Fibroblast of lung (primary cell): Measurements from ENCODE around the gene COL26A1. TPM values are rescaled to one million over a fixed set of nuclear protein-coding genes. Genes with fewer than 3 reads are reported as not detected.
"Not testable (repeated sequence)": the region's sequence is repeated elsewhere in the genome, so short reads cannot be mapped to it uniquely, and the experiment has no call there.

Experiments used
- DNase-seq, 2 donors: peaks; one replicate each; pipeline versions ENCODE4 v3.0.0 to v3.0.0-alpha.2; 2010; ENCODE audit warnings: low read depth in 2 of 2
- H2AFZ ChIP-seq: 2 replicates; pipeline ENCODE4 v1.5.1; 2012; ENCODE audit warnings: low read length, control low read depth, inconsistent platforms
- H3K27ac ChIP-seq: 2 replicates; pipeline ENCODE4 v1.5.1; 2011; ENCODE audit warnings: low read length, control low read depth; ENCODE audit not compliant: insufficient read depth
- H3K27me3 ChIP-seq: 2 replicates; pipeline ENCODE4 v1.5.1; 2011; ENCODE audit warnings: mild to moderate bottlenecking, low read length; ENCODE audit not compliant: control insufficient read depth, insufficient read depth
- H3K36me3 ChIP-seq: 2 replicates; pipeline ENCODE4 v1.5.1; 2011; ENCODE audit warnings: low read length; ENCODE audit not compliant: control insufficient read depth, insufficient read depth
- H3K4me1 ChIP-seq: 2 replicates; pipeline ENCODE4 v1.5.1; 2011; ENCODE audit warnings: low read length; ENCODE audit not compliant: control insufficient read depth, insufficient read depth; ENCODE audit errors: extremely low read depth
- H3K4me2 ChIP-seq: 2 replicates; pipeline ENCODE4 v1.5.1; 2011; ENCODE audit warnings: low read length, control low read depth; ENCODE audit not compliant: insufficient read depth; ENCODE audit errors: extremely low read depth
- H3K4me3 ChIP-seq, 4 experiments: fragments of 200-600 bp in 1 of 4; sonication (generic) in 1 of 4; replicated peaks in 1 of 4; 2 replicates each; pipeline ENCODE4 v1.5.1; 2011 to 2016; ENCODE audit warnings: low read length in 4 of 4, low read depth in 3 of 4, mild to moderate bottlenecking in 3 of 4, control low read depth in 2 of 4, inconsistent platforms in 1 of 4, mixed read lengths in 1 of 4; ENCODE audit not compliant: insufficient read depth in 1 of 4; ENCODE audit errors: control extremely low read depth in 1 of 4
- H3K79me2 ChIP-seq: 2 replicates; pipeline ENCODE4 v1.5.1; 2012; ENCODE audit warnings: mild to moderate bottlenecking, low read length, inconsistent platforms; ENCODE audit not compliant: control insufficient read depth, insufficient read depth
- H3K9ac ChIP-seq: 2 replicates; pipeline ENCODE4 v1.5.1; 2011; ENCODE audit warnings: mild to moderate bottlenecking, low read length, control low read depth; ENCODE audit not compliant: insufficient read depth
- H3K9me3 ChIP-seq: 2 replicates; pipeline ENCODE4 v1.5.1; 2012; ENCODE audit warnings: low read depth, low read length; ENCODE audit not compliant: control insufficient read depth, insufficient read depth
- H4K20me1 ChIP-seq: 2 replicates; pipeline ENCODE4 v1.5.1; 2011; ENCODE audit warnings: low read length; ENCODE audit not compliant: control insufficient read depth, insufficient read depth; ENCODE audit errors: extremely low read depth
- EZH2 ChIP-seq: IDR thresholded peaks from 2 replicates; pipeline ENCODE4 v1.5.1; 2012; ENCODE audit warnings: low read length, control low read depth, mild to moderate bottlenecking; ENCODE audit errors: missing control alignments
- polyA plus RNA-seq, 2 donors: library from polyadenylated mRNA; depleted of rRNA in 1 of 2; stranded (reverse) in 1 of 2; unstranded in 1 of 2; fragments of >200 nt; gene quantifications; 2 replicates each; pipeline ENCODE4 v1.2.1, GENCODE V29; 2011 to 2012; ENCODE audit warnings: missing spikeins in 1 of 2
- total RNA-seq: library from RNA; depleted of rRNA; stranded (reverse); fragments of >200 nt; gene quantifications from 2 replicates; pipeline ENCODE4 v1.2.1, GENCODE V29; 2014
- TF ChIP-seq, protein P1 (sequence below), 2 donors: IDR thresholded peaks in 1 of 2; conservative IDR thresholded peaks in 1 of 2; 1 replicate in 1 of 2; 2 replicates in 1 of 2; pipeline ENCODE4 v1.5.1; 2011 to 2012; ENCODE audit warnings: low read length in 2 of 2, control low read depth in 1 of 2, inconsistent platforms in 1 of 2, low read depth in 1 of 2, mild to moderate bottlenecking in 1 of 2

Gene COL26A1
- total and polyA plus RNA-seq, 2 donors (not counting 1 experiment from before 2014, with no cell fraction given), result 0.06 TPM; not detected in 1

DNA sequence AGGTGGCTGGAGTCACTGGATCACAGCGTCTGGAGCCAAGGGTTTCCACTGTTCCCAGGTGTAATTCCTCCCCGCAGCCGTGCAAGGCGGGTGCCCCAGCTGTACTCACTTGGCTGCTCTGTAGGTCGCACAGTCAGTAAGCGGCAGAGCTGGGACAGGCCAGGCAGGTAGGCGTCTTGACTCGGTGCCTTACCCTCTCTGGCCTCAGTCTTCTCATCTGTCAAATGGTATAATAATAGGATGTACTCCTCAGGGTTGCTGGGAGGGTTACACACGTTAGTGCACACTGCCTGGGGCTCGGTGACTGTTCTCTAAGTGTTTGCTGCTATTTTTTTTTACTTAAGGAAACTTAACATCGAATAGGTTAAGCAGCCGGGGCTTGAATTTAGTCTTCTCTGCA, 239.4 kb downstream of the COL26A1 start:
- Histone ChIP-seq H3K9me3 (no peaks in the 10 kb centered on the region), H3K4me1 (no peaks in the 10 kb centered on the region), H3K9ac (no peak overlapping the region), H3K4me3 (no peak overlapping the region), H3K79me2 (no peaks in the 10 kb centered on the region), H2AFZ (no peak overlapping the region), H4K20me1 (no peaks in the 10 kb centered on the region), H3K4me2 (no peak overlapping the region), H3K27ac (no peak overlapping the region), H3K36me3 (no peaks in the 10 kb centered on the region), H3K27me3 (no peaks in the 10 kb centered on the region)
- DNase-seq, result no peak
- TF ChIP-seq, protein P1, sequence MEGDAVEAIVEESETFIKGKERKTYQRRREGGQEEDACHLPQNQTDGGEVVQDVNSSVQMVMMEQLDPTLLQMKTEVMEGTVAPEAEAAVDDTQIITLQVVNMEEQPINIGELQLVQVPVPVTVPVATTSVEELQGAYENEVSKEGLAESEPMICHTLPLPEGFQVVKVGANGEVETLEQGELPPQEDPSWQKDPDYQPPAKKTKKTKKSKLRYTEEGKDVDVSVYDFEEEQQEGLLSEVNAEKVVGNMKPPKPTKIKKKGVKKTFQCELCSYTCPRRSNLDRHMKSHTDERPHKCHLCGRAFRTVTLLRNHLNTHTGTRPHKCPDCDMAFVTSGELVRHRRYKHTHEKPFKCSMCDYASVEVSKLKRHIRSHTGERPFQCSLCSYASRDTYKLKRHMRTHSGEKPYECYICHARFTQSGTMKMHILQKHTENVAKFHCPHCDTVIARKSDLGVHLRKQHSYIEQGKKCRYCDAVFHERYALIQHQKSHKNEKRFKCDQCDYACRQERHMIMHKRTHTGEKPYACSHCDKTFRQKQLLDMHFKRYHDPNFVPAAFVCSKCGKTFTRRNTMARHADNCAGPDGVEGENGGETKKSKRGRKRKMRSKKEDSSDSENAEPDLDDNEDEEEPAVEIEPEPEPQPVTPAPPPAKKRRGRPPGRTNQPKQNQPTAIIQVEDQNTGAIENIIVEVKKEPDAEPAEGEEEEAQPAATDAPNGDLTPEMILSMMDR (conservative IDR thresholded peaks at IDR 0.05 in 1 of 2, IDR thresholded peaks at IDR 0.05 in 1 of 2; ENCODE audit: low read depth in 1 of 2, low read length in 2 of 2), result no peak
- TF ChIP-seq EZH2, result no peak

DNA sequence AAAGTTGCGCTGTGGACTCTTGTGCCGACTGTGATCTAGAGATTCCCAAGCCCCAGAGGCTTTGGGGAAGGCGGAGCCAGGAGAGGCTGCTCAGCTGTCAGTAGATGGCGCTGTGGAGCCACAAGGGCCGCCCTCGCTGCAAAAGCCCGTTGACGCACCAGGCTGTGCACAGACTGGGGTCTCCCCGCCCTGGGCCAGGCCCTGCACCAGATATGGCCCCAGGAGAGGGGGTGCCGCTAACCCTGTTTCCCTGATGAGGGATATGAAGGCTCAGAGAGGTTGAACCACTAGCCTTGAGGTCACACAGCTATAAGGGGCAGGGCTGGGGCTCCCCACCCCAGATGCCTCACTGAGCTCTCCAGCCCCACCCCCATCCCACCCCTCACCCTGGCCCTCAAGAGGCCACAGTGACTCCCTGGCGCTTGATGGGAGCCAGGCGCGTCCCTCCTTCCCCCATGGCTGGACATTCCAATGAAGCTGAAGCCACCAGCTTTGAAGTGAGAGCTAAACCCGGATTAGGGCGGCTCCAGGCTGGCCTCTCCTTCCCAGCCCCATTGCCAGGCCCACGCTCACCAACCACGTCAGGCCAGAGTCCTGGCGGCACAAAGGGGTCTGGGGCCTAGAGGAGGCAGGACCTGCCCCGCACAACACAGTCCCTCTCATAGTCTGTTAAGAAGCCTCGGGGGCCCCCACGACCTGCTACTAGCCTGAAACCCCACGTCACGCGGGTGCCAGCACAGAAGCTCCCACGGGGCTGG, 240.0 kb downstream of the COL26A1 start:
- H3K27me3 ChIP-seq, result no peaks in the 10 kb centered on the region
- H3K79me2 ChIP-seq, result no peaks in the 10 kb centered on the region
- TF ChIP-seq, protein P1 (conservative IDR thresholded peaks at IDR 0.05 in 1 of 2, IDR thresholded peaks at IDR 0.05 in 1 of 2; ENCODE audit: low read depth in 1 of 2, low read length in 2 of 2), result peak; percentile 79 to 91
- TF ChIP-seq EZH2, result no peak
- peak; percentile 52 to 71 for DNase-seq
- H3K4me3 ChIP-seq, result no peak overlapping the region
- H2AFZ ChIP-seq, result no peak overlapping the region
- no peak overlapping the region for H3K9ac ChIP-seq
- H3K36me3 ChIP-seq, result no peaks in the 10 kb centered on the region
- H4K20me1 ChIP-seq, result no peaks in the 10 kb centered on the region
- H3K9me3 ChIP-seq, result no peaks in the 10 kb centered on the region
- H3K27ac ChIP-seq, result no peak overlapping the region
- H3K4me1 ChIP-seq, result no peaks in the 10 kb centered on the region
- H3K4me2 ChIP-seq, result no peak overlapping the region

DNA sequence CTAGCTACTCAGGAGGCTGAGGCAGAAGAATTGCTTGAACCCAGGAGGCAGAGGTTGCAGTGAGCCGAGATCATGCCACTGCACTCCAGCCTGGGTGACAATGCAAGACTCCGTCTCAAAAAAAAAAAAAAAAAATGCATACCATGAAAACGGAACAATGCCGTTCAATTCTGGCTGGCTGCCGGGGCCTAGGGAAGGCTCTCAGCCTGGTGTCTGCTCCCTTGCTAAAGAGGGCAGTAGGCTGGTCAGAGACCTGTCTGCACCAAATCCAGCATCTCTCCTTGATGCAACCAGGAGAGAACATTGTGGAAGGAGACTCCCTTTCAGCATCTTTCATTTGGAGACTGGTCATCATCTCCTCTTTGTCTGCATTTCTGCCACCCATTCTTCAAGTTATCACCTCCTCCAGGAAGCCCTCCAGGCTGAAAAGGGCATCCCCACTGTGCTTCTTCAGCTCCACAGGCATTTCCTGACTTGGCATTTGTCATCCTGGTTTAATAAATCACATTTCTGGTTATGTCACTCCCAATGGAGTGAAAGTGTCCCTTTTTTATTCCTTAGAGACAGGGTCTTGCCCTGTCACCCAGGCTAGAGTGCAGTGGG, 241.8 kb downstream of the COL26A1 start:
- Histone ChIP-seq H3K9me3 (no peaks in the 10 kb centered on the region), H3K36me3 (no peaks in the 10 kb centered on the region), H3K4me3 (no peak overlapping the region), H3K27me3 (peaks cover 3% of the 10 kb centered on the region), H3K4me1 (no peaks in the 10 kb centered on the region), H2AFZ (no peak overlapping the region), H3K79me2 (no peaks in the 10 kb centered on the region), H4K20me1 (no peaks in the 10 kb centered on the region), H3K27ac (no peak overlapping the region), H3K4me2 (no peak overlapping the region), H3K9ac (no peak overlapping the region)
- DNase-seq, result no peak
- TF ChIP-seq, protein P1 (conservative IDR thresholded peaks at IDR 0.05 in 1 of 2, IDR thresholded peaks at IDR 0.05 in 1 of 2; ENCODE audit: low read depth in 1 of 2, low read length in 2 of 2), result no peak
- no peak for TF ChIP-seq EZH2

DNA sequence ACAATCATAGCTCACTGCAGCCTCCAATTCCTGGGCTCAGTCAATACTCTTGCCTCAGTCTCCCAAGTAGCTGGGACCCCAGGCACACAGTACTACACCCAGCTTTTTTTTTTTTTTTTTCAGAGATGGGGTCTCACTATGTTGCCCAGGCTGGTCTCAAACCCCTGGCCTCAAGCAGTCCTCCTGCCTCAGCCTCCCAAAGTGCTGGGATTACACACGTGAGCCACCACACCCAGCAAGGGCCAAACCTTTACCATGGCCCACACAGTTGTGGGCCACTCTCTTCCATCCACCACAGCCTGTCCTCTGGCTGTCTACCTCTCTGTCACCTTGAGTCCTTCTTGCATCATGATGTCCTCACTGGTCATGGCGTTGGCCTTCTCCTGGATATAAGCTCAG, 242.3 kb downstream of the COL26A1 start:
- H3K9me3 ChIP-seq, DNase-seq, H3K9ac ChIP-seq, H3K4me2 ChIP-seq, H3K4me3 ChIP-seq, H3K27ac ChIP-seq, H3K36me3 ChIP-seq, H4K20me1 ChIP-seq, H3K79me2 ChIP-seq, H3K27me3 ChIP-seq, H2AFZ ChIP-seq, H3K4me1 ChIP-seq: not testable (repeated sequence)
